ENCODE results near the gene DDO. TPM values are rescaled to one million over a fixed set of nuclear protein-coding genes. Genes with fewer than 3 reads are reported as not detected.

DDO gene
- total and polyA plus RNA-seq, 9 donors = 0.45 to 2.5 (median 0.88) TPM; not detected in 3

- DNase-seq = no peak
- Histone ChIP-seq H3K9me3 (no peaks in the 10 kb centered on the region), H3K27ac (no peak overlapping the region), H3K27me3 (no peaks in the 10 kb centered on the region), H3K36me3 (no peaks in the 10 kb centered on the region), H3K4me1 (ENCODE audit: insufficient read depth) (no peaks in the 10 kb centered on the region), H3K4me3 (no peak overlapping the region)
- TF ChIP-seq EP300 (IDR thresholded peaks at IDR 0.05) (no peak), CTCF (IDR thresholded peaks at IDR 0.05) (no peak), POLR2A (IDR thresholded peaks at IDR 0.05) (no peak)
- WGBS, 3 donors = 93 to 94% (median 93%) methylated on average over 3 of the region's 3 CpGs
- intact Hi-C loops (cut with DNase I) = no loop called here
These were observed 32.4 kb upstream of the DDO start for GRCh38 chr6:110447761-110448160.

GRCh38 chr6:110446405-110446804 is 31.0 kb upstream of the DDO start:
- Histone ChIP-seq H3K9me3 (no peaks in the 10 kb centered on the region), H3K27ac (no peak overlapping the region), H3K27me3 (no peaks in the 10 kb centered on the region), H3K4me3 (no peak overlapping the region), H3K4me1 (ENCODE audit: insufficient read depth) (no peaks in the 10 kb centered on the region), H3K36me3 (no peaks in the 10 kb centered on the region)
- intact Hi-C loops (cut with DNase I) = no loop called here
- DNase-seq = no peak
- 80 to 82% (median 82%) methylated on average over 4 of the region's 4 CpGs for WGBS, 3 donors
- TF ChIP-seq EP300 (IDR thresholded peaks at IDR 0.05) = no peak
- TF ChIP-seq POLR2A (IDR thresholded peaks at IDR 0.05) = no peak
- TF ChIP-seq CTCF (IDR thresholded peaks at IDR 0.05) = no peak

- intact Hi-C loops (cut with DNase I) = no loop called here
- WGBS, 3 donors = 85 to 90% (median 87%) methylated on average over 4 of the region's 4 CpGs
- H3K4me3 ChIP-seq = no peak overlapping the region
These were observed 24.7 kb upstream of the DDO start for GRCh38 chr6:110440026-110440425.

GRCh38 chr6:110439356-110439755 is 24.0 kb upstream of the DDO start:
- no peaks in the 10 kb centered on the region for H3K4me1 ChIP-seq (ENCODE audit: insufficient read depth)
- no peak for DNase-seq
- TF ChIP-seq POLR2A (IDR thresholded peaks at IDR 0.05) (no peak), EP300 (IDR thresholded peaks at IDR 0.05) (no peak), CTCF (IDR thresholded peaks at IDR 0.05) (no peak)
- WGBS, 3 donors = 23 to 28% (median 25%) methylated on average over 5 of the region's 5 CpGs
- no peaks in the 10 kb centered on the region for H3K9me3 ChIP-seq
- intact Hi-C loops (cut with DNase I) = loop anchor here in 1 of 4 donors (5.0 kb wide), 1 partner anchor 343 kb away; no protein-coding TSS in a partner anchor
- no peak overlapping the region for H3K4me3 ChIP-seq
- H3K36me3 ChIP-seq = no peaks in the 10 kb centered on the region
- no peaks in the 10 kb centered on the region for H3K27me3 ChIP-seq
- H3K27ac ChIP-seq = no peak overlapping the region

More at GRCh38 chr6:110440026-110440425, 24.7 kb upstream of the DDO start:
- no peaks in the 10 kb centered on the region for H3K27me3 ChIP-seq
- H3K9me3 ChIP-seq = no peaks in the 10 kb centered on the region
- no peaks in the 10 kb centered on the region for H3K4me1 ChIP-seq (ENCODE audit: insufficient read depth)
- H3K27ac ChIP-seq = no peak overlapping the region
- DNase-seq = no peak
- TF ChIP-seq CTCF (IDR thresholded peaks at IDR 0.05) (no peak), POLR2A (IDR thresholded peaks at IDR 0.05) (no peak), EP300 (IDR thresholded peaks at IDR 0.05) (no peak)
- H3K36me3 ChIP-seq = no peaks in the 10 kb centered on the region

All from ovary (tissue), 9 donors.